Right lung (tissue), 5 donors: Measurements from ENCODE around the gene LCE3E. TPM values are rescaled to one million over a fixed set of nuclear protein-coding genes. Genes with fewer than 3 reads are reported as not detected.

Experiments used
- DNase-seq, 2 donors: peaks; one replicate each; pipeline ENCODE4 v3.0.0-alpha.2; 2013
- polyA plus RNA-seq, 5 donors: library from polyadenylated mRNA; unstranded; fragments of 120-200 nt; gene quantifications; one replicate each; pipeline versions ENCODE4 v1.2.1 to v1.2.3, GENCODE V29; 2013; ENCODE audit warnings: inconsistent platforms in 1 of 5, low replicate concordance in 1 of 5; ENCODE audit not compliant: insufficient read length in 5 of 5, insufficient read depth in 1 of 5

Gene LCE3E
- polyA plus RNA-seq, 5 donors = not detected

- DNase-seq = no peak
Measured at GRCh38 chr1:152516082-152516481, 50.5 kb downstream of the LCE3E start.

Other genes with a start within 250 kb of the LCE3E start
- gene FLG, start 241.5 kb downstream of the LCE3E start, polyA plus RNA-seq = 1 to 10 TPM in 3 of 5 donors, under 1 TPM in 2; 0.39 to 1.6 (median 1.2) TPM
- under 1 TPM; 0.06 to 0.17 (median 0.10) TPM for gene FLG2, start 206.8 kb downstream of the LCE3E start, polyA plus RNA-seq
- not detected for gene CRNN, start 152.5 kb downstream of the LCE3E start, polyA plus RNA-seq
- gene LCE5A, start 56.0 kb downstream of the LCE3E start, polyA plus RNA-seq = not detected
- gene CRCT1, start 52.3 kb downstream of the LCE3E start, polyA plus RNA-seq = not detected
- gene LCE3D, start 13.7 kb upstream of the LCE3E start, polyA plus RNA-seq = not detected
- not detected for gene LCE3C, start 33.5 kb upstream of the LCE3E start, polyA plus RNA-seq
- gene LCE3B, start 47.0 kb upstream of the LCE3E start, polyA plus RNA-seq = not detected
- not detected for gene LCE3A, start 56.3 kb upstream of the LCE3E start, polyA plus RNA-seq
- gene LCE2D, start 96.6 kb upstream of the LCE3E start, polyA plus RNA-seq = not detected
- gene LCE2C, start 108.5 kb upstream of the LCE3E start, polyA plus RNA-seq = not detected
- gene LCE2B, start 119.3 kb upstream of the LCE3E start, polyA plus RNA-seq = not detected
- not detected for gene LCE2A, start 131.6 kb upstream of the LCE3E start, polyA plus RNA-seq
- gene LCE4A, start 141.4 kb upstream of the LCE3E start, polyA plus RNA-seq = not detected
- gene KPRP, start 191.2 kb upstream of the LCE3E start, polyA plus RNA-seq = not detected
- gene LCE1F, start 208.4 kb upstream of the LCE3E start, polyA plus RNA-seq = not detected
- not detected for gene LCE1E, start 219.5 kb upstream of the LCE3E start, polyA plus RNA-seq
- gene LCE1D, start 229.9 kb upstream of the LCE3E start, polyA plus RNA-seq = not detected
- gene LCE1C, start 239.9 kb upstream of the LCE3E start, polyA plus RNA-seq = not detected
- gene LCE1B, start 245.2 kb upstream of the LCE3E start, polyA plus RNA-seq = not detected